ENCODE data around the gene MRPL58. TPM values are rescaled to one million over a fixed set of nuclear protein-coding genes. Genes with fewer than 3 reads are reported as not detected.

Gene MRPL58
- total RNA-seq, 2 donors from 2014 or later: 29.7 to 30.1 TPM

GRCh38 chr17:75069783-75070182 is 57.3 kb downstream of the MRPL58 start:
- H3K9me3 ChIP-seq (ENCODE audit: control insufficient read depth, low read length): no peaks in the 10 kb centered on the region
- H3K27ac ChIP-seq (ENCODE audit: low read depth, low read length): no peak overlapping the region
- TF ChIP-seq, protein P1, sequence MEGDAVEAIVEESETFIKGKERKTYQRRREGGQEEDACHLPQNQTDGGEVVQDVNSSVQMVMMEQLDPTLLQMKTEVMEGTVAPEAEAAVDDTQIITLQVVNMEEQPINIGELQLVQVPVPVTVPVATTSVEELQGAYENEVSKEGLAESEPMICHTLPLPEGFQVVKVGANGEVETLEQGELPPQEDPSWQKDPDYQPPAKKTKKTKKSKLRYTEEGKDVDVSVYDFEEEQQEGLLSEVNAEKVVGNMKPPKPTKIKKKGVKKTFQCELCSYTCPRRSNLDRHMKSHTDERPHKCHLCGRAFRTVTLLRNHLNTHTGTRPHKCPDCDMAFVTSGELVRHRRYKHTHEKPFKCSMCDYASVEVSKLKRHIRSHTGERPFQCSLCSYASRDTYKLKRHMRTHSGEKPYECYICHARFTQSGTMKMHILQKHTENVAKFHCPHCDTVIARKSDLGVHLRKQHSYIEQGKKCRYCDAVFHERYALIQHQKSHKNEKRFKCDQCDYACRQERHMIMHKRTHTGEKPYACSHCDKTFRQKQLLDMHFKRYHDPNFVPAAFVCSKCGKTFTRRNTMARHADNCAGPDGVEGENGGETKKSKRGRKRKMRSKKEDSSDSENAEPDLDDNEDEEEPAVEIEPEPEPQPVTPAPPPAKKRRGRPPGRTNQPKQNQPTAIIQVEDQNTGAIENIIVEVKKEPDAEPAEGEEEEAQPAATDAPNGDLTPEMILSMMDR (conservative IDR thresholded peaks at IDR 0.05): peak; percentile 41
- Mint-ChIP-seq H3K4me3 (no peak overlapping the region), H3K9me3 (peaks cover 1% of the 10 kb centered on the region), H3K27me3 (ENCODE audit: insufficient read depth) (no peaks in the 10 kb centered on the region), H3K27ac (no peak overlapping the region), H3K4me1 (peaks cover 3% of the 10 kb centered on the region), H3K36me3 (ENCODE audit: low read depth) (peaks cover 11% of the 10 kb centered on the region)
- H3K27me3 ChIP-seq (ENCODE audit: control insufficient read depth, insufficient read depth, low read length, poor library complexity, severe bottlenecking): no peaks in the 10 kb centered on the region
- H3K36me3 ChIP-seq (ENCODE audit: control insufficient read depth, insufficient read depth, low read length): peaks cover 3% of the 10 kb centered on the region
- 93 to 100% methylated on average over 2 of the region's 2 CpGs for WGBS, 2 experiments (ENCODE audit: insufficient coverage in 1 of 2, insufficient read length in 1 of 2)
- DNase-seq: no peak
- H3K4me3 ChIP-seq (ENCODE audit: low read length): no peak overlapping the region
- H3K9ac ChIP-seq (ENCODE audit: extremely low read depth, low read length, poor library complexity, severe bottlenecking): no peak overlapping the region
- no peaks in the 10 kb centered on the region for H3K4me1 ChIP-seq (ENCODE audit: control insufficient read depth, insufficient read depth, low read length)

Other genes with a start within 250 kb of the MRPL58 start
- gene NAT9, start 236.3 kb upstream of the MRPL58 start, total RNA-seq: 10 to 100 TPM; 58.3 to 77.3 TPM
- under 1 TPM; 0.24 to 0.31 TPM for gene GRIN2C, start 152.8 kb upstream of the MRPL58 start, total RNA-seq
- 10 to 100 TPM; 17.3 to 19.4 TPM for gene FDXR, start 139.7 kb upstream of the MRPL58 start, total RNA-seq
- gene FADS6, start 119.0 kb upstream of the MRPL58 start, total RNA-seq: 1 to 10 TPM; 4.7 to 5.7 TPM
- under 1 TPM; 0.11 to 0.13 TPM for gene USH1G, start 89.4 kb upstream of the MRPL58 start, total RNA-seq
- gene OTOP2, start 88.4 kb upstream of the MRPL58 start, total RNA-seq: not detected
- gene OTOP3, start 76.8 kb upstream of the MRPL58 start, total RNA-seq: not detected
- 10 to 100 TPM in 1 of 2 donors, 1 to 10 TPM in 1; 7.6 to 11.4 TPM for gene HID1, start 39.9 kb upstream of the MRPL58 start, total RNA-seq
- gene CDR2L, start 25.0 kb upstream of the MRPL58 start, total RNA-seq: 10 to 100 TPM; 20.4 to 23.6 TPM
- 100 to 1,000 TPM; 244 to 295 TPM for gene ATP5PD, start 34.3 kb downstream of the MRPL58 start, total RNA-seq
- gene KCTD2, start 34.6 kb downstream of the MRPL58 start, total RNA-seq: 10 to 100 TPM; 27.7 to 32.8 TPM
- 10 to 100 TPM; 28.8 to 54.0 TPM for gene SLC16A5, start 75.3 kb downstream of the MRPL58 start, total RNA-seq
- 10 to 100 TPM; 20.0 to 26.6 TPM for gene ARMC7, start 97.3 kb downstream of the MRPL58 start, total RNA-seq
- 10 to 100 TPM; 69.1 to 80.3 TPM for gene NT5C, start 119.1 kb downstream of the MRPL58 start, total RNA-seq
- 100 to 1,000 TPM; 148 to 156 TPM for gene JPT1, start 141.8 kb downstream of the MRPL58 start, total RNA-seq
- gene SUMO2, start 170.3 kb downstream of the MRPL58 start, total RNA-seq: 100 to 1,000 TPM; 586 to 714 TPM
- gene NUP85, start 193.0 kb downstream of the MRPL58 start, total RNA-seq: 100 to 1,000 TPM; 105 to 117 TPM
- gene GGA3, start 248.9 kb downstream of the MRPL58 start, total RNA-seq: 10 to 100 TPM; 64.9 to 73.2 TPM
- 10 to 100 TPM; 81.0 to 82.5 TPM for gene MRPS7, start 249.2 kb downstream of the MRPL58 start, total RNA-seq